Effector memory CD4-positive, alpha-beta T cell (primary cell): ENCODE measurements around the gene TTC32.
A peak's percentile ranks its signal among the peaks of the same experiment; 100 is the strongest.
"Not testable (repeated sequence)": the region's sequence is repeated elsewhere in the genome, so short reads cannot be mapped to it uniquely, and the experiment has no call there.

Experiments used
- DNase-seq, 3 donors: peaks; one replicate each; pipeline ENCODE4 v3.0.0-alpha.2; 2020
- H3K27ac ChIP-seq: 2 replicates; pipeline ENCODE4 v1.7.0; 2013; ENCODE audit warnings: mild to moderate bottlenecking, low read length, moderate library complexity; ENCODE audit not compliant: insufficient read depth, poor library complexity, severe bottlenecking
- H3K27me3 ChIP-seq: replicated peaks from 2 replicates; pipeline ENCODE4 v1.7.0; 2013; ENCODE audit warnings: mild to moderate bottlenecking, low read length; ENCODE audit not compliant: insufficient read depth, control insufficient read depth, poor library complexity, severe bottlenecking
- H3K36me3 ChIP-seq: 2 replicates; pipeline ENCODE4 v1.7.0; 2013; ENCODE audit warnings: mild to moderate bottlenecking, low read length, moderate library complexity; ENCODE audit not compliant: control insufficient read depth, insufficient read depth
- H3K4me1 ChIP-seq: 2 replicates; pipeline ENCODE4 v1.7.0; 2013; ENCODE audit warnings: low read length, mild to moderate bottlenecking; ENCODE audit not compliant: control insufficient read depth, insufficient read depth, poor library complexity, severe bottlenecking
- H3K4me3 ChIP-seq: 2 replicates; pipeline ENCODE4 v1.7.0; 2013; ENCODE audit warnings: low read length, low read depth, mild to moderate bottlenecking; ENCODE audit not compliant: insufficient read depth, poor library complexity, severe bottlenecking
- H3K9me3 ChIP-seq: 2 replicates; pipeline ENCODE4 v1.7.0; 2013; ENCODE audit warnings: mild to moderate bottlenecking, low read length, moderate library complexity; ENCODE audit not compliant: control insufficient read depth

Gene TTC32

GRCh38 chr2:19932928-19933327, 31.1 kb upstream of the TTC32 start:
- H3K27ac ChIP-seq, result no peak overlapping the region
- no peak for DNase-seq
- H3K4me3 ChIP-seq, result no peak overlapping the region
- H3K36me3 ChIP-seq, result peaks cover 29% of the 10 kb centered on the region
- no peaks in the 10 kb centered on the region for H3K4me1 ChIP-seq
- H3K27me3 ChIP-seq, result no peaks in the 10 kb centered on the region
- no peaks in the 10 kb centered on the region for H3K9me3 ChIP-seq

GRCh38 chr2:19929226-19929625, 27.4 kb upstream of the TTC32 start:
- H3K9me3 ChIP-seq, result no peaks in the 10 kb centered on the region
- H3K4me3 ChIP-seq, result no peak overlapping the region
- no peaks in the 10 kb centered on the region for H3K4me1 ChIP-seq
- no peak for DNase-seq
- H3K27ac ChIP-seq, result no peak overlapping the region
- H3K27me3 ChIP-seq, result no peaks in the 10 kb centered on the region
- peaks cover 16% of the 10 kb centered on the region for H3K36me3 ChIP-seq

DNA sequence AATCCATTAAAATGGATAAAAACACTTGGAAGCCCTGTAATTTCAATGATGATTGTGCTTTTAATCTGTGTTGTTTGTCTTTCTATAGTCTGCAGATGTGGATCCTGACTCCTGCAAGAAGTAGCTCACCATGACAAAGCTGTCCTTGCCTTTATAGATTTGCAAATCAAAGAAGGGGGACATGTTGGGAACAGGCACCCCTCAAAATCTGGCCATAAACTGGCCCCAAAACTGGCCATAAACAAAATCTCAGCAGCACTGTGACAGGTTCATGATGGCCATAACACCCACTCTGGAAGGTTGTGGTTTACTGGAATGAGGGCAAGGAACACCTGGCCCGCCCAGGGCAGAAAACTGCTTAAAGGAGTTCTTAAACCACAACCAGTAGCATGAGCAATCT, 26.0 kb upstream of the TTC32 start:
- not testable (repeated sequence) for H3K4me3 ChIP-seq, H3K27me3 ChIP-seq, H3K27ac ChIP-seq, H3K4me1 ChIP-seq, H3K9me3 ChIP-seq, DNase-seq
- H3K36me3 ChIP-seq, result peaks cover 13% of the 10 kb centered on the region

DNA sequence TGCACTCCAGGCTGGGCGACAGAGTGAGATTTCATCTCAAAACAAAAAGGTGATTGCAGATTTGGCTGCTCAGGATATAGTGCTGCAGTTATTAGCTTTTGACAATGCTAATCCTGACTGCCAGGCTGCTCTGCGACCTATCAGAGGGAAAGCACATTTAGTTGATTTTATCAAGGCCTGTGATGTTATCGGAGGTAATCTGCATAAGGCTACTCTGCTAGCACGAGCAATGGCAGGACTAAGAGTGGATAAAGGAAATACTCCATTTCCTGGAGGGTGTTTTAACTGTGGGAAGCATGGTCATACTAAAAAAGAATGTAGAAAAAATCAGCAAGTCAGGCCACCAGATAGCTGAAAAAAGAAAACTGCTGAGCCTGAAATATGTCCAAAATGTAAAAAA, 22.7 kb upstream of the TTC32 start:
- not testable (repeated sequence) for H3K4me3 ChIP-seq, H3K27ac ChIP-seq, H3K36me3 ChIP-seq, H3K27me3 ChIP-seq, H3K4me1 ChIP-seq, DNase-seq, H3K9me3 ChIP-seq

DNA sequence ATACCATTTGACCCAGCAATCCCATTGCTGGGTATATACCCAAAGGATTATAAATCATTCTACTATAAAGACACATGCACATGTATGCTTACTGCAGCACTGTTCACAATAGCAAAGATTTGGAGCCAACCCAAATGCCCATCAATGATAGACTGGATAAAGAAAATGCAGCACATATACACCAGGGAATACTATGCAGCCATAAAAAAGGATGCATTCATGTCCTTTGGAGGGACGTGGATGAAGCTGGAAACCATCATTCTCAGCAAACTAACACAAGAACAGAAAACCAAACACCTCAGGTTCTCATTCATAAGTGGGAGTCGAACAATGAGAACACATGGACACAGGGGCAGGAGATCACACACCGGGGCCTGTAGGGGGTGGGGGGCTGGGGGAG, 20.4 kb upstream of the TTC32 start:
- not testable (repeated sequence) for DNase-seq, H3K4me1 ChIP-seq, H3K4me3 ChIP-seq, H3K9me3 ChIP-seq, H3K27me3 ChIP-seq, H3K36me3 ChIP-seq, H3K27ac ChIP-seq

GRCh38 chr2:19916385-19916950, 14.7 kb upstream of the TTC32 start:
- Histone ChIP-seq H3K9me3 (no peaks in the 10 kb centered on the region), H3K4me3 (no peak overlapping the region), H3K36me3 (no peaks in the 10 kb centered on the region), H3K4me1 (no peaks in the 10 kb centered on the region), H3K27ac (no peak overlapping the region), H3K27me3 (no peaks in the 10 kb centered on the region)
- no peak for DNase-seq

GRCh38 chr2:19914266-19914975, 12.6 kb upstream of the TTC32 start:
- H3K27me3 ChIP-seq, result no peaks in the 10 kb centered on the region

DNA sequence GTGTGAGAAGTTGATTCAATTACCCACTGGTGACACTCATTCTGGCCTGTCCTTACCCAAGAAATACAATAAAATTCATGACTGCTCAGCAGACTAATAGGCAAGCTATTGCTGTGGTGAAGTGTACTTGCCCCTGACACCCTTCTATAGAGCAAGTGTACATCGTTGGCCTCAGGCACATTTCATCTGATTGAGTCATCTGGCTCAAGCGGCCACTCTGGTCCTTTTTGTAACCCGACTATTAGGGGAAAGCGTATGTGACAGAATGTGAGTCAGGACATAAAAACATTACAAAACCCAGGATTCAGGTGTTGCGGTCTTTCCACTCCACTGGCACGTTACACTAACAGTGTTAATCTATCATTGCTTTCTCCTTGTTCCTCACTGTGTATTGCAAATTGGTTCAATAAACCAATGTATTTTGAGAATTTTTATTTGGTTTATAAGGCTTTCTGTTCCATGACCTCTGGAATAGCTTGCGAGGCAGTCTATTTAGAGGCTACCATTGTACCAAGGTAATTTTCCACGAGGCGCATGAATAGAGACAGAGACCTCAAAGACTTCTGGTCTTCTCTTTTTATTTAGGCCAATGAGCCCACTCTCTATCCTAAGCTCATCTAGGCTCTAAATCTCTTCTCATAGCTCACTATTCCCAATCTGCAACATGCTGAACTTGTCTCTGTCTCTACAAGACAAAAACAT, 10.2 kb upstream of the TTC32 start:
- no peak overlapping the region for H3K27ac ChIP-seq
- DNase-seq, result no peak
- H3K36me3 ChIP-seq, result no peaks in the 10 kb centered on the region
- H3K4me3 ChIP-seq, result no peak overlapping the region
- H3K4me1 ChIP-seq, result no peaks in the 10 kb centered on the region
- no peaks in the 10 kb centered on the region for H3K9me3 ChIP-seq
- H3K27me3 ChIP-seq, result no peaks in the 10 kb centered on the region

More at GRCh38 chr2:19914266-19914975, 12.6 kb upstream of the TTC32 start:
- H3K4me1 ChIP-seq, result no peaks in the 10 kb centered on the region
- no peak for DNase-seq
- H3K9me3 ChIP-seq, result no peaks in the 10 kb centered on the region
- H3K27ac ChIP-seq, result no peak overlapping the region
- H3K4me3 ChIP-seq, result no peak overlapping the region
- H3K36me3 ChIP-seq, result no peaks in the 10 kb centered on the region

DNA sequence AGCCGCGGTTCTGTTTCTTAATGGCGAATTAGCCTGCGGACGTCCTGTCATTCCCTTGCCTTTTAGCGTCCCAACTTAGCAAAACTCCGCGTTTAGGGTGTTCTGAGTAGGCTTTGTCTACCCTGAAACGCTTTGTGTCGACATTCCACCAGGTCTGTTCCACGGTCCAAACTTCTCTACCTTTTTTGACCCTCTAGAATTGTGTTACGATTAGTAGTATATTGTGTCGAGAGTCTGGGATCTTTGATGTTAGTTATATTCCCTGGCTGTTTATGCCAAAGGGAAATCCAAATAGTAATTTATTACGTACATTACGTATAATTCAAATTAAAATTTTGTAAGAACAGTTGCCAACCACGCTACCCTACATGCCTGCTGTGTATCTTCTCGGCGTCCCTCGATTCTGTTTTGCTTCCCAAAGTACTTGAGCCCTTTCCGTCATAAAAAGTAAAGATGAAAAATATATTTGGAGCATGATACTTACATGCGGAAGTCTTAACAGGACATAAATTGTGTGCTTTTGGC, 495 bp upstream of the TTC32 start:
- no peak for DNase-seq
- H3K4me1 ChIP-seq, result peaks cover 10% of the 10 kb centered on the region
- H3K9me3 ChIP-seq, result no peaks in the 10 kb centered on the region
- peak overlapping the region; percentile 95 for H3K27ac ChIP-seq
- peak overlapping the region; percentile 87 for H3K4me3 ChIP-seq
- no peaks in the 10 kb centered on the region for H3K27me3 ChIP-seq
- no peaks in the 10 kb centered on the region for H3K36me3 ChIP-seq

DNA sequence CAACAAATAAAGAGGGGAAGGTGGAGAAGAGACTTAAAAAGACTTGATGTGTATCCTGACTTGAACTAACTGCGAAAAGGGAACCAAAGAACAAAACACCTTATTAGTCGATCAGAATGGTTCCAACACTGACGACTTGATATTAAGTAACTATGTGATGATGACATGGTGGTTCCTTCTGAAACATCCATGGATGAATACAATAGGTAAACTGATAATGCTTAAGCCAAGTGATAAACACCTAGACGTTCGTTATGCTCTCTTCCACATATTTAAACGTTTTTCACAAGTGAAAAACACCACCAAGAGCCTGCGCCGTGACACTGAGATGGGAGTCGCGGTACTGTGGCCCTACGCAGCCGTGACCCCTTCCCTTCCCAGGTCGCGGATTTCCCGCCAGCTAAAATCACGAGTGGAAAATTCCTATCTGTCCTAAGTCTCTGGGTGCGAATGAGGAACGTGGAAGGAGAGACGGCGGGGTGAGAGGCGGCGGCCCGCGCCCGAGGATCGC, 797 bp downstream of the TTC32 start:
- Histone ChIP-seq H3K9me3 (no peaks in the 10 kb centered on the region), H3K36me3 (no peaks in the 10 kb centered on the region), H3K4me3 (peak overlapping the region; percentile 87), H3K27ac (peak overlapping the region; percentile 95), H3K27me3 (no peaks in the 10 kb centered on the region), H3K4me1 (peaks cover 10% of the 10 kb centered on the region)
- no peak for DNase-seq
